ENCODE results near the gene NSFL1C. TPM values are rescaled to one million over a fixed set of nuclear protein-coding genes. Genes with fewer than 3 reads are reported as not detected.

The NSFL1C gene
- 22.0 and 24.5 TPM in 2 replicates for total RNA-seq

- TF ChIP-seq CTCF (IDR thresholded peaks at IDR 0.05; ENCODE audit: insufficient read depth, low read depth, low read length), result peak; percentile 82
- peak within 1 kb of the TSS; percentile 88 for H3K4me3 ChIP-seq (ENCODE audit: low read depth, low read length)
- peak; percentile 96 for DNase-seq (ENCODE audit: low read depth)
These were observed at the start of gene NSFL1C for GRCh38 chr20:1466211-1467081. Gene NSFL1C (minus strand): TSS chr20:1466849. CDS start chr20:1466824, 25 bp downstream.

GRCh38 chr20:1513801-1514200 is 47.2 kb upstream of the NSFL1C start:
- H3K4me3 ChIP-seq (ENCODE audit: low read depth, low read length), result no peak overlapping the region
- no peak for TF ChIP-seq CTCF (IDR thresholded peaks at IDR 0.05; ENCODE audit: insufficient read depth, low read depth, low read length)
- DNase-seq (ENCODE audit: low read depth), result no peak

- DNase-seq (ENCODE audit: low read depth), result peak; percentile 7
- peak; percentile 42 for TF ChIP-seq CTCF (IDR thresholded peaks at IDR 0.05; ENCODE audit: insufficient read depth, low read depth, low read length)
- H3K4me3 ChIP-seq (ENCODE audit: low read depth, low read length), result no peak overlapping the region
These were observed 42.6 kb upstream of the NSFL1C start for GRCh38 chr20:1509237-1509636.

- TF ChIP-seq CTCF (IDR thresholded peaks at IDR 0.05; ENCODE audit: insufficient read depth, low read depth, low read length), result no peak
- no peak overlapping the region for H3K4me3 ChIP-seq (ENCODE audit: low read depth, low read length)
- no peak for DNase-seq (ENCODE audit: low read depth)
These were observed 41.9 kb upstream of the NSFL1C start for GRCh38 chr20:1508574-1508973.

GRCh38 chr20:1507276-1507675 is 40.6 kb upstream of the NSFL1C start:
- TF ChIP-seq CTCF (IDR thresholded peaks at IDR 0.05; ENCODE audit: insufficient read depth, low read depth, low read length), result no peak
- no peak overlapping the region for H3K4me3 ChIP-seq (ENCODE audit: low read depth, low read length)
- DNase-seq (ENCODE audit: low read depth), result no peak

GRCh38 chr20:1505871-1506270 is 39.2 kb upstream of the NSFL1C start:
- TF ChIP-seq CTCF (IDR thresholded peaks at IDR 0.05; ENCODE audit: insufficient read depth, low read depth, low read length), result no peak
- no peak overlapping the region for H3K4me3 ChIP-seq (ENCODE audit: low read depth, low read length)
- no peak for DNase-seq (ENCODE audit: low read depth)

All from fibroblast of villous mesenchyme (primary cell).